Esophagus muscularis mucosa (tissue), 4 donors: ENCODE results near the gene ZNF568. TPM values are rescaled to one million over a fixed set of nuclear protein-coding genes. Genes with fewer than 3 reads are reported as not detected.

Experiments
- DNase-seq: peaks from one replicate; pipeline ENCODE4 v3.0.0-alpha.2; 2017; ENCODE audit errors: extremely low spot score
- H3K27ac ChIP-seq, 4 donors: fragments of 200-600 bp; sonication (generic); replicated peaks in 1 of 4; 1 replicate in 3 of 4; 2 replicates in 1 of 4; pipeline ENCODE4 v1.5.1; 2016 to 2019; ENCODE audit warnings: mild to moderate bottlenecking in 1 of 4
- H3K27me3 ChIP-seq, 4 donors: fragments of 200-600 bp; sonication (generic); one replicate each; pipeline versions ENCODE4 v1.5.1 to v1.6.0; 2016 to 2019
- H3K36me3 ChIP-seq, 4 donors: fragments of 200-600 bp; sonication (generic); one replicate each; pipeline ENCODE4 v1.5.1; 2016 to 2019
- H3K4me1 ChIP-seq, 4 donors: fragments of 200-600 bp; sonication (generic); one replicate each; pipeline ENCODE4 v1.5.1; 2016 to 2019
- H3K4me3 ChIP-seq, 4 donors: fragments of 200-600 bp; sonication (generic); 1 replicate in 2 of 4; 2 replicates in 2 of 4; pipeline ENCODE4 v1.5.1; 2016 to 2019; ENCODE audit warnings: mild to moderate bottlenecking in 4 of 4, moderate library complexity in 1 of 4
- H3K9me3 ChIP-seq, 4 donors: fragments of 200-600 bp; sonication (generic); 1 replicate in 3 of 4; 2 replicates in 1 of 4; pipeline ENCODE4 v1.5.1; 2016 to 2019
- CTCF ChIP-seq, 3 experiments: fragments of 200-600 bp in 2 of 3; fragments of 450-650 bp in 1 of 3; sonication (generic) in 2 of 3; IDR thresholded peaks; one replicate each; pipeline ENCODE4 v1.5.1; 2017 to 2019; ENCODE audit warnings: antibody characterized with exemption in 3 of 3, mild to moderate bottlenecking in 2 of 3, moderate library complexity in 1 of 3
- EP300 ChIP-seq: sonication (generic); formaldehyde crosslinking; IDR thresholded peaks from one replicate; pipeline ENCODE4 v1.6.1; 2017; ENCODE audit warnings: antibody characterized with exemption
- POLR2A ChIP-seq: fragments of 450-650 bp; IDR thresholded peaks from one replicate; pipeline ENCODE4 v1.6.1; 2017; ENCODE audit warnings: antibody characterized with exemption, moderate library complexity, mild to moderate bottlenecking, low read depth
- POLR2AphosphoS5 ChIP-seq, 2 donors: sonication (generic); formaldehyde crosslinking; IDR thresholded peaks; one replicate each; pipeline ENCODE4 v1.6.1; 2017; ENCODE audit warnings: antibody characterized with exemption in 2 of 2
- WGBS: methylation state at CpG from one replicate; pipeline ENCODE4 v1.1.5; 2018; 5-methylcytosine and 5-hydroxymethylcytosine counted together
- intact Hi-C: fragments of 100-400 bp; cut with DNase I; formaldehyde crosslinking; loops from one replicate; pipeline ENCODE4 v1.15.1; 2023
- total RNA-seq, 4 donors: library from RNA; depleted of rRNA; stranded (reverse); fragments of >200 nt; gene quantifications; one replicate each; pipeline versions ENCODE4 v1.1.0 to v1.2.1, GENCODE V29; 2016

Gene ZNF568
- total RNA-seq, 4 donors from 2014 or later = 9.1 to 14.7 (median 12.6) TPM

- intact Hi-C loops = loop anchor here (5.0 to 10.0 kb wide), 3 partner anchors 102 to 402 kb away; partner anchors contain the start of genes ZNF383, ZNF420 and ZNF527
- Histone ChIP-seq H3K27me3 (no peaks in the 10 kb centered on the region), H3K36me3 (peaks cover 0 to 13% (median 4%) of the 10 kb centered on the region in 4 donors), H3K27ac (peak overlapping the region; percentile 82 to 87 (median 85)), H3K4me3 (peak overlapping the region; percentile 67 to 77 (median 74)), H3K4me1 (peaks cover 10 to 18% (median 17%) of the 10 kb centered on the region in 4 donors), H3K9me3 (no peaks in the 10 kb centered on the region)
- peak; percentile 95 for DNase-seq
- peak; percentile 93 to 96 (median 94) for TF ChIP-seq CTCF (IDR thresholded peaks at IDR 0.05)
- TF ChIP-seq POLR2AphosphoS5 (IDR thresholded peaks at IDR 0.05) = peak; percentile 37 to 74
- TF ChIP-seq POLR2A = no peak
- 1% methylated on average over 46 of the region's 56 CpGs for WGBS
These were observed 57.1 kb downstream of the ZNF568 start for GRCh38 chr19:36973021-36973843.

GRCh38 chr19:36973844-36974195 lies 57.7 kb downstream of the ZNF568 start:
- TF ChIP-seq CTCF (IDR thresholded peaks at IDR 0.05) (no peak), POLR2A (no peak), POLR2AphosphoS5 (IDR thresholded peaks at IDR 0.05) (no peak), EP300 (no peak)
- H3K9me3 ChIP-seq = no peaks in the 10 kb centered on the region
- no peaks in the 10 kb centered on the region for H3K27me3 ChIP-seq
- H3K27ac ChIP-seq = peak overlapping the region; percentile 82 to 87 (median 85)
- 40% methylated on average over 6 of the region's 6 CpGs for WGBS
- H3K36me3 ChIP-seq = peaks cover 3 to 19% (median 8%) of the 10 kb centered on the region in 4 donors
- DNase-seq = no peak
- peaks cover 10 to 18% (median 17%) of the 10 kb centered on the region in 4 donors for H3K4me1 ChIP-seq
- intact Hi-C loops = loop anchor here (5.0 to 10.0 kb wide), 3 partner anchors 101 to 401 kb away; partner anchors contain the start of genes ZNF383, ZNF420 and ZNF527
- peak overlapping the region; percentile 67 to 77 (median 74) for H3K4me3 ChIP-seq

- H3K27me3 ChIP-seq = no peaks in the 10 kb centered on the region
- no peaks in the 10 kb centered on the region for H3K4me1 ChIP-seq
- intact Hi-C loops = no loop called here
- no peak for DNase-seq
- TF ChIP-seq POLR2AphosphoS5 (IDR thresholded peaks at IDR 0.05) = no peak
- no peak for TF ChIP-seq EP300
- TF ChIP-seq POLR2A = no peak
- TF ChIP-seq CTCF (IDR thresholded peaks at IDR 0.05) = no peak
- peaks cover 5 to 44% (median 15%) of the 10 kb centered on the region in 4 donors for H3K36me3 ChIP-seq
- H3K9me3 ChIP-seq = peaks cover 0 to 12% (median 0%) of the 10 kb centered on the region in 4 donors
- 57% methylated on average over 2 of the region's 2 CpGs for WGBS
- H3K27ac ChIP-seq = no peak overlapping the region
- no peak overlapping the region for H3K4me3 ChIP-seq
These were observed 70.0 kb downstream of the ZNF568 start for GRCh38 chr19:36986131-36986530.

- Histone ChIP-seq H3K36me3 (peaks cover 9 to 46% (median 20%) of the 10 kb centered on the region in 4 donors), H3K4me1 (no peaks in the 10 kb centered on the region), H3K9me3 (peaks cover 0 to 13% (median 0%) of the 10 kb centered on the region in 4 donors), H3K27me3 (no peaks in the 10 kb centered on the region), H3K4me3 (no peak overlapping the region), H3K27ac (no peak overlapping the region)
- intact Hi-C loops = no loop called here
- 65% methylated on average over 7 of the region's 7 CpGs for WGBS
- DNase-seq = no peak
- no peak for TF ChIP-seq EP300
- TF ChIP-seq POLR2AphosphoS5 (IDR thresholded peaks at IDR 0.05) = no peak
- TF ChIP-seq CTCF (IDR thresholded peaks at IDR 0.05) = no peak
- TF ChIP-seq POLR2A = no peak
These were observed 70.5 kb downstream of the ZNF568 start for GRCh38 chr19:36986601-36987000.
